SH-SY5Y (cell line): ENCODE results near the gene P3H3.
A peak's percentile ranks its signal among the peaks of the same experiment; 100 is the strongest.

Experiments used
- GATA2 ChIP-seq: IDR thresholded peaks from 2 replicates; pipeline ENCODE4 v1.6.1; 2011; ENCODE audit warnings: mild to moderate bottlenecking, low read depth, low read length
- GATA3 ChIP-seq: IDR thresholded peaks from 2 replicates; pipeline ENCODE4 v1.6.1; 2011; ENCODE audit warnings: low read depth, mild to moderate bottlenecking, low read length, moderate library complexity

- TF ChIP-seq GATA3: no peak
- TF ChIP-seq GATA2: peak; percentile 39; the same call in 1 of the 2 replicates
Measured at GRCh38 chr12:6884539-6884938, 56.3 kb downstream of the P3H3 start.
